Measurements from ENCODE around the gene CCT8.
A peak's percentile ranks its signal among the peaks of the same experiment; 100 is the strongest.

DNA sequence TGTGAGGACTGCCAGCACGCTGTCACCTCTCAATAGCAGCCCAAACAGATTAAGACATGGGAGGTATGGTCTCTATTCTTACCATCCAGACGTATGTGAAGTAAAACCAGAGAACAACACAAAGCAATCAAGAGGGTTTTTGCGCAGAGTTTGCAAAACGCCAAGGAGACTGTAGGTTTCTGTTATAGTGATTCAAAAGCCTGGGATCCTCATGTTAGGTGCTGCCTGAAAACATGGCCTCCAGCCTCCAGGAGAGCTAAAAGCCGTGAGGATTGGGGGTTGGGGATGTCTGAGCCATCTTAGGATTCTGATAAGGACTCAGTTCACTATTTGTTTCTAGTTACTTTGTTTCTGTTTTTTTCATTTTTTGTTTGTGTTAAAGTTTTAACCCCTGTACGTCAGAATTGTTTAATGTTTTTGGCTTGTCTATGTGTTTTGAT is 4.2 kb upstream of the CCT8 start:
- TF ChIP-seq TAF1 (IDR thresholded peaks at IDR 0.05; ENCODE audit: low read depth, low read length) (peak; percentile 73; the same call in 1 of the 2 replicates), POLR2AphosphoS5 (IDR thresholded peaks at IDR 0.05; ENCODE audit: low read depth, low read length) (no peak), POLR2A (IDR thresholded peaks at IDR 0.05; ENCODE audit: low read depth, low read length) (peak; percentile 54; the same call in 1 of the 2 replicates), PAX5 (IDR thresholded peaks at IDR 0.05; ENCODE audit: insufficient read depth, low read length, severe bottlenecking) (no peak), SPI1 (IDR thresholded peaks at IDR 0.05; ENCODE audit: low read depth, low read length) (no peak), POU2F2 (IDR thresholded peaks at IDR 0.05; ENCODE audit: low read depth, low read length) (no peak)
